GF-D8 (cell line): Measurements from ENCODE around the gene DNAJC5.
A peak's percentile ranks its signal among the peaks of the same experiment; 100 is the strongest.

Experiments
- DNase-seq: peaks from one replicate; lab custom pipeline; 2025; lab: John Stamatoyannopoulos, UW

The DNAJC5 gene

DNA sequence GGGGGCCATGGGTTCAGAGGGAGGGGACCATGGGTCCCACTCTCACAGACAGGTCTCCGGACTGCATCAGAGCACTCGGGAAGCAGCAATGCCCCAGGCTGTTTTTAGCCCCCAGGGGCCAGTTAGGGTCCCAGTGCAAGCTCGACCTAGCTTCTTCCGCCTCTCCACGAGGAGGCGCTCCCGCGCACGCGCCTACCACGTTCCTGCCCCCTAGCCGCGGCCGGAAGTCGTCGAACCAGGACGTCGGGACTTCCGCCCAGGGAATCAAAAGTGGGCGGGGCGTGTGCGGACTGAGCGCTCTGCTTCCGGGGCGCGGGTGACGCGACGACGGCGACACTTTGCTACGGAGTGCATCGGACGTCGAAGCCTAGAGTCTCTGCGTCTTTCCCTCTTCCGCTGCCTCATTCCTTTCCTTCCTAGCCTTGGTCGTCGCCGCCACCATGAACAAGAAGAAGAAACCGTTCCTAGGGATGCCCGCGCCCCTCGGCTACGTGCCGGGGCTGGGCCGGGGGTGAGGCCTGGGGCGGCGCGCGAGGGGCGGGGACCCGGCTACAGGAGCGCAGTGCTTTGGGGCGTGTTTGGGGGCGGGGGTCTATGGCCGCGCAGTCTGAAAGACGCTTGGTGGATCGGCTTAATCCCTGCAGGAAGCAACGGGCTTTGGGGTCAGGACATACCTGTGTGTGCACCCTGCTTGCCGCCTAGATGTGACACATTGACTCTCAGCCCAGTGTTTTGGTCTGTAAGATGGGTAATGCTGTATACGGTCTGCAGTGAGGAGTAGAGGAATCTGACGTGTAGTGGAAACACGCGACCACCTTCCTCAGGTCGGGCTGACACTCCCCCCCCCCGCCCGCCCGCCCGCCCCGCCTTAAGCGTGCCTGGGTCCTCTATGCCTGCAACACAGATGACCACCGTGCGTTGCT is 86.1 kb downstream of the DNAJC5 start, which contains the start of gene PRPF6:
Gene PRPF6 (plus strand): TSS at position 327 of the 923 bp plus-strand sequence. CDS start 114 bp downstream, at position 441.
- DNase-seq: peak; percentile 87

DNA sequence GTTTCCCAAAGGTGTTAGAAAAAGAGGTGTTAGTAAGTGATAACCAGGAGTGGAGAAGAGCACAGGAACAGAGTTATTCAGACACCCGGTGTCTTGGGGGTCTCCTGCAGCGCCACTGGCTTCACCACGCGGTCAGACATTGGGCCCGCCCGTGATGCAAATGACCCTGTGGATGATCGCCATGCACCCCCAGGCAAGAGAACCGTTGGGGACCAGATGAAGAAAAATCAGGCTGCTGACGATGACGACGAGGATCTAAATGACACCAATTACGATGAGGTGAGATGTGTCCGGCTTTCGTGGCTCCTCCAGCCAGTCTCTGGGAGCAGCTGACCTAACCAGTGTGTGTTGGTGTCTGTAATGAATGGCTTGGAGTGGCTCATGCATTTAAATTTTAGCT is 88.0 kb downstream of the DNAJC5 start:
- DNase-seq: no peak
